Endodermal cell (in vitro differentiated cells): ENCODE data around the gene DCC. TPM values are rescaled to one million over a fixed set of nuclear protein-coding genes. Genes with fewer than 3 reads are reported as not detected.

ENCODE experiments used
- DNase-seq: peaks from one replicate; pipeline ENCODE4 v3.0.0-alpha.2; 2017
- H3K27ac ChIP-seq: 2 replicates; pipeline ENCODE4 v1.5.1; 2013; ENCODE audit warnings: mild to moderate bottlenecking, low read depth, low read length, moderate library complexity
- H3K27me3 ChIP-seq: 2 replicates; pipeline ENCODE4 v1.6.1; 2013; ENCODE audit warnings: mild to moderate bottlenecking, low read length, moderate library complexity; ENCODE audit not compliant: insufficient read depth, control insufficient read depth, poor library complexity, severe bottlenecking
- H3K36me3 ChIP-seq: 2 replicates; pipeline ENCODE4 v1.7.0; 2013; ENCODE audit warnings: mild to moderate bottlenecking, low read length, moderate library complexity; ENCODE audit not compliant: control insufficient read depth, insufficient read depth
- H3K4me1 ChIP-seq: one replicate; pipeline ENCODE4 v1.7.0; 2013; ENCODE audit warnings: low read length; ENCODE audit not compliant: control insufficient read depth, insufficient read depth
- H3K4me3 ChIP-seq: 2 replicates; pipeline ENCODE4 v1.5.1; 2013; ENCODE audit warnings: mild to moderate bottlenecking, low read length, moderate library complexity
- H3K9ac ChIP-seq: 2 replicates; pipeline ENCODE4 v1.6.1; 2013; ENCODE audit warnings: mild to moderate bottlenecking, low read length, moderate library complexity; ENCODE audit not compliant: poor library complexity, severe bottlenecking; ENCODE audit errors: extremely low read depth
- H3K9me3 ChIP-seq: 2 replicates; pipeline ENCODE4 v1.6.1; 2013; ENCODE audit warnings: mild to moderate bottlenecking, low read length, moderate library complexity; ENCODE audit not compliant: control insufficient read depth
- H3K27ac Mint-ChIP-seq: 2 replicates; pipeline ENCODE4 v1.8.0; 2020; ENCODE audit warnings: mixed read lengths
- H3K27me3 Mint-ChIP-seq: 2 replicates; pipeline ENCODE4 v1.8.0; 2021; ENCODE audit warnings: mild to moderate bottlenecking, mixed read lengths; ENCODE audit not compliant: insufficient read depth
- H3K36me3 Mint-ChIP-seq: 2 replicates; pipeline ENCODE4 v1.8.0; 2020; ENCODE audit warnings: low read depth, mixed read lengths
- H3K4me1 Mint-ChIP-seq: 2 replicates; pipeline ENCODE4 v1.8.0; 2020; ENCODE audit warnings: mixed read lengths
- H3K4me3 Mint-ChIP-seq: 2 replicates; pipeline ENCODE4 v1.8.0; 2020; ENCODE audit warnings: mild to moderate bottlenecking, moderate library complexity, mixed read lengths
- H3K9me3 Mint-ChIP-seq: 2 replicates; pipeline ENCODE4 v1.8.0; 2020; ENCODE audit warnings: mild to moderate bottlenecking, mixed read lengths
- CTCF ChIP-seq: fragments of 200-600 bp; sonication (generic); conservative IDR thresholded peaks from 2 replicates; pipeline ENCODE4 v1.5.0; 2021; ENCODE audit warnings: antibody characterized with exemption, mild to moderate bottlenecking
- WGBS, 2 experiments: methylation state at CpG; one replicate each; pipeline versions ENCODE4 v1.1.5 to v1.1.7; 2013; ENCODE audit warnings: missing lambda C conversion rate in 2 of 2, mixed read lengths in 1 of 2; ENCODE audit not compliant: insufficient coverage in 1 of 2, insufficient read length in 1 of 2; 5-methylcytosine and 5-hydroxymethylcytosine counted together
- total RNA-seq, 2 donors: library from RNA; stranded (reverse); fragmentation: NEBNext Ultra II Directional in 1 of 2; extraction: Animal tissue kit (Norgen Biotek cat#: 25700) in 1 of 2; gene quantifications; 2 replicates in 1 of 2; 3 replicates in 1 of 2; pipeline ENCODE4 v1.2.1, GENCODE V29; 2021

DCC gene
- total RNA-seq, 2 donors from 2014 or later, result 0.77 to 0.97 TPM

DNA sequence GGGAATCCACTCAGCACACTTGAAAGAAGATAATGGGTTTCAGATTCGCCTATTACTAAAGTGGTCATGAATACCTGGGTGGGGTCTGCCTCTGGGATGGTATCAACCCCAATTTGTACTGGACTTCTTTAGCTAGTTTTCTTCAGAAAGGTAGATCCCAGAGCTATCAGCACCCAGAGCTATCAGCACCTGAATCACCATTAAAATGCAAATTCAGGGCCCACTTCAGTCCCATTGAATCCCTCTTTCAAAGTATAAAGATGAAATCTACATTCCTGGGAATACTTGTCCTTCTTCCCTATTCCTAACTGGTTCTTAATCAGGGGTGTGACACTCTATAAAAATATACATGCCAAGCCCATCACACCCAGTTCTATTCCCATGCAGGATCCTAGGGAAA is 914.3 kb downstream of the DCC start:
- H3K27ac ChIP-seq, result no peak overlapping the region
- H3K4me1 ChIP-seq, result no peaks in the 10 kb centered on the region
- H3K27me3 ChIP-seq, result no peaks in the 10 kb centered on the region
- H3K9ac ChIP-seq, result no peak overlapping the region
- H3K9me3 ChIP-seq, result no peaks in the 10 kb centered on the region
- no peaks in the 10 kb centered on the region for H3K36me3 Mint-ChIP-seq
- no peaks in the 10 kb centered on the region for H3K9me3 Mint-ChIP-seq
- H3K4me3 ChIP-seq, result no peak overlapping the region
- 72 to 90% methylated on average over 1 of the region's 1 CpG for WGBS, 2 experiments
- H3K27me3 Mint-ChIP-seq, result no peaks in the 10 kb centered on the region
- DNase-seq, result no peak
- TF ChIP-seq CTCF, result no peak
- no peak overlapping the region for H3K27ac Mint-ChIP-seq
- no peaks in the 10 kb centered on the region for H3K36me3 ChIP-seq
- H3K4me1 Mint-ChIP-seq, result no peaks in the 10 kb centered on the region
- no peak overlapping the region for H3K4me3 Mint-ChIP-seq

DNA sequence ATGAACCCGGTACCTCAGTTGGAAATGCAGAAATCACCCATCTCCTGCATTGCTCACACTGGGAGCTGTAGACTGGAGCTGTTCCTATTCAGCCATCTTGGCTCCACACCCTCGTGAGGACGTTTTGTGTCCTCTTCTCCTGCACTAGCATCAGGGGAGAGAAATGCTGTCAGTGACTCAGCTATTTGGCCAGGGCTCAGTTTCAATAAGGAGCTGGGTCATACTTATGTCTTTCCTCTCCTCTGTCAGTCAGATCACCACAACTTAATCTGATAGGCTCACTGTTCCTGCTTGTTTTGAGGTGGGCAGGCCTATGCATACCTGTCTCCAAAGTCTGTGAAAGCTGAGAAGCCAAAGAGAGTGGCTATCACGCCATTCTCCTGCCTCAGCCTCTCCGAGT is 921.2 kb downstream of the DCC start:
- Histone ChIP-seq H3K4me1 (no peaks in the 10 kb centered on the region), H3K36me3 (no peaks in the 10 kb centered on the region), H3K27me3 (no peaks in the 10 kb centered on the region), H3K4me3 (no peak overlapping the region), H3K9me3 (no peaks in the 10 kb centered on the region), H3K9ac (no peak overlapping the region), H3K27ac (no peak overlapping the region)
- H3K36me3 Mint-ChIP-seq, result no peaks in the 10 kb centered on the region
- H3K4me3 Mint-ChIP-seq, result no peak overlapping the region
- H3K4me1 Mint-ChIP-seq, result no peaks in the 10 kb centered on the region
- TF ChIP-seq CTCF, result no peak
- DNase-seq, result no peak
- 88% methylated on average over 4 to 5 of the region's 5 CpGs for WGBS, 2 experiments
- no peaks in the 10 kb centered on the region for H3K27me3 Mint-ChIP-seq
- H3K27ac Mint-ChIP-seq, result no peak overlapping the region
- H3K9me3 Mint-ChIP-seq, result peaks cover 16% of the 10 kb centered on the region

- Histone ChIP-seq H3K27ac (no peak overlapping the region), H3K9me3 (no peaks in the 10 kb centered on the region), H3K27me3 (no peaks in the 10 kb centered on the region), H3K4me3 (no peak overlapping the region), H3K9ac (no peak overlapping the region), H3K36me3 (no peaks in the 10 kb centered on the region), H3K4me1 (no peaks in the 10 kb centered on the region)
- Mint-ChIP-seq H3K36me3 (no peaks in the 10 kb centered on the region), H3K27ac (no peak overlapping the region), H3K27me3 (no peaks in the 10 kb centered on the region), H3K9me3 (no peaks in the 10 kb centered on the region), H3K4me3 (no peak overlapping the region), H3K4me1 (no peaks in the 10 kb centered on the region)
- DNase-seq, result no peak
- no peak for TF ChIP-seq CTCF
- no CpG with 5 or more reads among the region's 1 CpG for WGBS, 2 experiments
These were observed 926.9 kb downstream of the DCC start for GRCh38 chr18:53266850-53267249.
